Chondrocyte (in vitro differentiated cells): ENCODE results near the gene ATP8B4. TPM values are rescaled to one million over a fixed set of nuclear protein-coding genes. Genes with fewer than 3 reads are reported as not detected.

Source experiments
- DNase-seq: peaks from one replicate; pipeline ENCODE4 v3.0.0; 2021; ENCODE audit warnings: mixed read lengths, low spot score
- H3K27ac Mint-ChIP-seq: one replicate; pipeline ENCODE4 v1.8.0; 2021; ENCODE audit warnings: mild to moderate bottlenecking, moderate library complexity, mixed read lengths; ENCODE audit not compliant: unreplicated experiment
- H3K27me3 Mint-ChIP-seq: 2 replicates; pipeline ENCODE4 v1.8.0; 2021; ENCODE audit warnings: low read depth, mixed read lengths
- H3K36me3 Mint-ChIP-seq: 2 replicates; pipeline ENCODE4 v1.8.0; 2021; ENCODE audit warnings: low read depth, mixed read lengths
- H3K4me1 Mint-ChIP-seq: 2 replicates; pipeline ENCODE4 v1.8.0; 2021; ENCODE audit warnings: low read depth, mild to moderate bottlenecking, mixed read lengths
- H3K4me3 Mint-ChIP-seq: one replicate; pipeline ENCODE4 v1.8.0; 2021; ENCODE audit warnings: mild to moderate bottlenecking, moderate library complexity, mixed read lengths; ENCODE audit not compliant: unreplicated experiment
- H3K9me3 Mint-ChIP-seq: 2 replicates; pipeline ENCODE4 v1.8.0; 2021; ENCODE audit warnings: low read depth, mixed read lengths
- CTCF ChIP-seq: fragments of 200-600 bp; sonication (generic); IDR thresholded peaks from 2 replicates; pipeline ENCODE4 v1.5.0; 2021; ENCODE audit warnings: antibody characterized with exemption, mild to moderate bottlenecking, moderate library complexity
- total RNA-seq: library from RNA; stranded (reverse); gene quantifications from 3 replicates; pipeline ENCODE4 v1.2.1, GENCODE V29; 2021

The ATP8B4 gene
- total RNA-seq, 1 donor from 2014 or later: not detected

- H3K4me1 Mint-ChIP-seq: no peaks in the 10 kb centered on the region
Observed at GRCh38 chr15:50071551-50072258, 47.3 kb downstream of the ATP8B4 start.

GRCh38 chr15:50068016-50068415 lies 51.0 kb downstream of the ATP8B4 start:
- H3K36me3 Mint-ChIP-seq: no peaks in the 10 kb centered on the region
- H3K27ac Mint-ChIP-seq: no peak overlapping the region
- H3K9me3 Mint-ChIP-seq: no peaks in the 10 kb centered on the region
- DNase-seq: no peak
- H3K27me3 Mint-ChIP-seq: peaks cover 22% of the 10 kb centered on the region
- TF ChIP-seq CTCF: no peak
- no peak overlapping the region for H3K4me3 Mint-ChIP-seq
- no peaks in the 10 kb centered on the region for H3K4me1 Mint-ChIP-seq

More at GRCh38 chr15:50071551-50072258, 47.3 kb downstream of the ATP8B4 start:
- no peak for TF ChIP-seq CTCF
- no peak overlapping the region for H3K4me3 Mint-ChIP-seq
- no peaks in the 10 kb centered on the region for H3K9me3 Mint-ChIP-seq
- no peak for DNase-seq
- H3K36me3 Mint-ChIP-seq: no peaks in the 10 kb centered on the region
- no peak overlapping the region for H3K27ac Mint-ChIP-seq
- peaks cover 15% of the 10 kb centered on the region for H3K27me3 Mint-ChIP-seq

GRCh38 chr15:50067254-50067653 lies 51.8 kb downstream of the ATP8B4 start:
- no peaks in the 10 kb centered on the region for H3K9me3 Mint-ChIP-seq
- H3K27me3 Mint-ChIP-seq: peaks cover 24% of the 10 kb centered on the region
- H3K27ac Mint-ChIP-seq: no peak overlapping the region

GRCh38 chr15:50066666-50067065 lies 52.4 kb downstream of the ATP8B4 start:
- no peak for TF ChIP-seq CTCF
- DNase-seq: no peak
- H3K9me3 Mint-ChIP-seq: no peaks in the 10 kb centered on the region
- H3K27me3 Mint-ChIP-seq: peaks cover 25% of the 10 kb centered on the region
- no peaks in the 10 kb centered on the region for H3K4me1 Mint-ChIP-seq
- H3K27ac Mint-ChIP-seq: no peak overlapping the region
- no peak overlapping the region for H3K4me3 Mint-ChIP-seq
- H3K36me3 Mint-ChIP-seq: no peaks in the 10 kb centered on the region

More at GRCh38 chr15:50067254-50067653, 51.8 kb downstream of the ATP8B4 start:
- Mint-ChIP-seq H3K36me3 (no peaks in the 10 kb centered on the region), H3K4me1 (no peaks in the 10 kb centered on the region), H3K4me3 (no peak overlapping the region)
- no peak for DNase-seq
- TF ChIP-seq CTCF: no peak

- no peak for DNase-seq
- Mint-ChIP-seq H3K4me1 (no peaks in the 10 kb centered on the region), H3K27me3 (peaks cover 25% of the 10 kb centered on the region), H3K27ac (no peak overlapping the region), H3K36me3 (no peaks in the 10 kb centered on the region), H3K4me3 (no peak overlapping the region), H3K9me3 (no peaks in the 10 kb centered on the region)
- TF ChIP-seq CTCF: no peak
Observed at GRCh38 chr15:50066202-50066601, 52.8 kb downstream of the ATP8B4 start.
